Amniotic stem cell (primary cell): ENCODE measurements around the gene PRKN.

Experiments used
- DNase-seq: peaks from one replicate; lab custom pipeline; 2025; lab: John Stamatoyannopoulos, UW

PRKN gene

DNA sequence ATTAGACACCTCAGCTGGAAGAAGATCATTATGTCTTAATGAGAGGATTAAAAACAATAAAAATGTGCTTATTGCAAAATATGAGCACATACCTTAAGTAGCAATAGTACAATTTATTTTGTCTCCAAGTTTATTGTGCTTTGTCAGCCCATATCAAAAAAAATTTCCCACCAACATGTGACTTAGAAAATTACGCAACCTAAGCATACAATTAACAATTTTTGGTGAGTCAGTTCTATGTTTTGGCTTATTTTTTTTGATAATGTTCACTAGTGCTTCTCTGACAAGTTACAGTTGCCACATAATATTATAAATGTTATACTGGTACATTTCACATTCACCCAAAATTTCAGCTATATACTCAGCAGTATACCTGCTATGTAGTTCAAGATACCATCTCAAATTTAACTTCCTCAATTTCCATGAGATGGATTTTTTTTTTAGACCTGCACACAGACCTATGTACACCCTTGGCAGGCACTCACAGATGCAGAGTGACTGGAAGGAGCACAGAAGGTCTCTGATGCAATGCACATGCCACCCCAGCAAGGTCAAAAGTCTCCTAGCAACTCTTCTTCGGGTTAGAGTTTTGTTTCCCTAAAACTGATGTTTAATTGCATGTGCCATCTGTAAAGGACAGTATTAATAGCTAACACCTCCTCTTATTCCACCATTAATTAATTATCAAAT, 112.4 kb downstream of the PRKN start:
- DNase-seq, result no peak

DNA sequence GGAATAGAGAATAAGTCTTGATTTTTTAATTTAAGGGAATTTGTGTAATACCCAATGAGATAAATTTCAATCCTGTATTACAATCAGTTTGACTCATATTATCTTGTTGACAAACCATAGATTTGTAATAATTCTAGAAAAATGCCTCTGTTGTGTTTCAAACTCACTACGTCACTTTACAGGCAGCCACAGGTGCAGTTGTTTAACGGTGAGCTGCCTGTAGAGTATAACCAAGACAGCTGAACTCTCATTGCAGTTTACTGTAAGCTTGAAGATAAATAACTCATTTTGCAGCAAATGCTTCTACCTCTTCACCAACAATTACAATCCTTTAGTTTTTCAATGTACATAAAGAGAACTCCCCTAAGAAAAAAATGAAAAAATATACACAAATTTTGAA, 114.3 kb downstream of the PRKN start:
- DNase-seq, result no peak

DNA sequence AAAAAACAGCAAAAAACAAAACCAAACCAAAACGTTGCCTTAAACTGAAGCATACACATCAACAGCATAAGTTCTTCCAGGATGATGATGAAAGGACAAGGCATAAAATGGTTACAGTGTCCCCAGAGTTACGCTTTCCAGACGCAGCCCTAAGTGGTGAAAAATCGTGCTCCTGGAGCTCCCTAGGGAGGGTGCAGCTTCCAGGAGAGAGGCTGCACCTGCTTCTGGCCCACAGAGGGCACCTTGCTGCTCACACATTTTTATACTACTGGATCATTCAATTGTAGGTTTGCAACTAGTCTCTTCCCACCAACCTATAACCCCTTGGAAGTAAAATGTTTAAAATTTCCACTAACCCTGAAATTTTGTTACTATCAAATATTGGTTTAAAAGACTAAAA, 115.0 kb downstream of the PRKN start:
- no peak for DNase-seq

DNA sequence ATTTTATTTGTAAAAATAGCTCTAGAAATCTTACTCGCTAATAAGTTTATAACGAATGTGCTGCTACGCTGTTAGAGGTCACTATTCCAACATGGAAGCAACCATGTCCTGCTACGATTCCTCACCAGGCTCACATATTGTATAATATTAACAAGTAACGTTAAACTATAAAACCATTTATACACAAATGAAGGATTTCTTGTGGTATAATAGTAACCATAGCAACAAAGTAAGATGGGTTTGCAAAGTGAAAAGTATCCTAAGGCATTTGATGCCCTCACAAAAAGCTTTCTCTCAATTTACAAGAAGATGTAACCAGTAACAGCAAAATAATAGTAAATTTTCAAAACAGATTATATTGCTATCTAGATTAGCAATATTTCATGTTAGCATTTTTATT, 117.2 kb downstream of the PRKN start:
- no peak for DNase-seq

DNA sequence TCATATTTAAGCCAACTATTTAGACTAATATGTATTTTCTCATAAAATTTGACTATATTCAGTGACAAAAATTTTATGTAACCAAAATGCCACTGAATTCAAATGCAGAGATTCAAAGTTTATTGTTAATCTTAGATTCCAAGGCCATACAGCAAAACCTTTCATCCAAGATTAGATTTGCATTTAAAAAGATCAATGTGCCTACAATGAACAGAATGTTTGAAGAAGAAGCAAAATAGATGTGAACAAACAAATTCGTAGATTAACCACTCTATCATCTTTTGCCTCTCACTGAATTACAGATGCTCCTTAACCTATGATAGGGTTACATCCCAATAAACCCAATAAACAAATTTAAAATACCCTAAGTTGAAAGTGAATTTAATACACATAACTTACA, 121.7 kb downstream of the PRKN start:
- no peak for DNase-seq

DNA sequence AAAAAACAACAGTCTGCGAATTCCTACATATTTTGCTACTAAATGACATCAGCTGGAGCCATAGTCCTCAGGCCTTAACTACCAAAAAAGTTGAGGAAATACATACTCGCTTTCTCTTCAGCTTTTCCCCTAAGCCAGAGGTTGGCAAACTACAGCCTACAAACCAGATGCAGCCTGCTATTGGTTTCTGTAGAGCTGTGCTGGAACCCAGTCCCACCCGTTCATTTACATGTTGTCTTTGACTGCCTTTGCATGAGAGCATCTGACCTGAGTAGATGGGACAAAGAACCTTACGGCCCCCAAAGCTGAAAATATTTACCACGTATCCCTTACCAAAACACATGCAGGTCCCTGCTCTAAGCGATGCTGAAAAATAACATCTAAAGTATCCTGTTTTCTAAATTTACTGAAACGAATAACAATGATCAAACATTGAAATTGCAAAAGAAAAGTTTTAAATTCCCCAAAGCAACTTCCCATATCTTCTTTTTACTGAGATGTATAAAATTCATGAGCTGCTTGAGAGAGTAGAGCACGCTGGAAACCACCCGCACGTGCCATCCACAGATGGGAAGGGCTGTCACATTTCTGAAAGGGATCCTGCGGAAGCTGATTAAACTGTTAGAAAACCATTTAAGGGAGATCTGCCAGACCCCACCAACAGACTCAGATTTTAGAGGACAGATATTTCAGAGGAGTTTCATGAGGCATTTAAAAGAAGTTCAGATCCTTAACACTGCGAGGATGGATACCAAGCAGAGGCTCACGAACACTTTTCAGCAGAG, 124.1 kb downstream of the PRKN start:
- no peak for DNase-seq

DNA sequence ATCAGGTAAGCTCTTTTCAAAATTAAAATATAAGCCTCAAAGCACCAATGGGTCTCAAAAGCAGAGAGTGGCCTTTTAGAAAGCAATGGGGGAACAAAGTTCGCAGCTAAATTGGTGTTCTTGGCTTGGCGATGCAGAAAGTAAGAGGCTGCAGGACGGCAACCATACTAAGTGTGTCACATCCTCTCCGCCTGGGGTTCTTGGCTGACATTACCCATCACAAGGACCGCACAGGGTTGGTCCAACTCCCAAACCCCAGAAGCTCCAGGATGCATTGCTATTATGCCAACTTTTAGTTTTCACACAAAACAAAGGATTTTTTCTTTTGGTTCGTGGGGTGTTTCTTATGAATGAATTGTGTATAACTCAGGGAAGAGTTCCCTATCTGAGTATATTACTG, 124.8 kb downstream of the PRKN start:
- no peak for DNase-seq

DNA sequence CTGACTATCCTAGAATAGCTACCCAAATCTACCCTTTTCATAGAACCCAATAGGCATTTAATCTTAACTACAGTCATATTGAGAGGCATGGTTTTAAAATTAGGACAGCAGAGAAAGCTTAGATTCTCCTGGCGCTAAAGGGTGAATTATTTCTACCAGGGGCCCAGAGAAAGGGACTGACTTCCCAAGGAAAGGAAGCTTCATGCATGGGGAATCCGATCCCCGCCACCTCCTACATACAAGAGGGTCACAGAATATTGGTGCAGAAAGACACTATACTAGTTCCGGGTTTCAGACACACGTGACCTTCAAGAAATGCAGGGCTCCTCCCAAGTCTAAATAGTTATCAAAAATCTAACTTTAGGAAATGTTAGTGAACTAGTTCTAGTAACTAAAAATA, 130.9 kb downstream of the PRKN start:
- no peak for DNase-seq

DNA sequence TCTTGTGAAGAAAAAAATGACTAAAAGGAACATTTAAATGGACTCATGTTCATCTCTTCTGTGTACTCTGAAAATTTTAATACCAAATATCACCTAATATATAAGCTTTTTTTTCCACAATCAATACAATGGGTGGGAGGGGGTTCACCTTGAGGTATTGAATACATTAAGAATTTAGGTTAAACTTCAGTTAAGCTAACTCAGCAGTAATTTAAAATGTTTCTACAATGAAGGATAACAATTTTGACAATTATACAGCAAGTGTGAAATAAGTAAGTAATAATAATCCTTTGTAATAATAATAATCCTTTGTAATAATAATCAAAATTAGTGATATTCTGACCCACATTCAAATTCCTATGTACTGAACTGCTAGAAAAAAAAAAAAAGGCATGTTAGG, 136.0 kb downstream of the PRKN start:
- no peak for DNase-seq

DNA sequence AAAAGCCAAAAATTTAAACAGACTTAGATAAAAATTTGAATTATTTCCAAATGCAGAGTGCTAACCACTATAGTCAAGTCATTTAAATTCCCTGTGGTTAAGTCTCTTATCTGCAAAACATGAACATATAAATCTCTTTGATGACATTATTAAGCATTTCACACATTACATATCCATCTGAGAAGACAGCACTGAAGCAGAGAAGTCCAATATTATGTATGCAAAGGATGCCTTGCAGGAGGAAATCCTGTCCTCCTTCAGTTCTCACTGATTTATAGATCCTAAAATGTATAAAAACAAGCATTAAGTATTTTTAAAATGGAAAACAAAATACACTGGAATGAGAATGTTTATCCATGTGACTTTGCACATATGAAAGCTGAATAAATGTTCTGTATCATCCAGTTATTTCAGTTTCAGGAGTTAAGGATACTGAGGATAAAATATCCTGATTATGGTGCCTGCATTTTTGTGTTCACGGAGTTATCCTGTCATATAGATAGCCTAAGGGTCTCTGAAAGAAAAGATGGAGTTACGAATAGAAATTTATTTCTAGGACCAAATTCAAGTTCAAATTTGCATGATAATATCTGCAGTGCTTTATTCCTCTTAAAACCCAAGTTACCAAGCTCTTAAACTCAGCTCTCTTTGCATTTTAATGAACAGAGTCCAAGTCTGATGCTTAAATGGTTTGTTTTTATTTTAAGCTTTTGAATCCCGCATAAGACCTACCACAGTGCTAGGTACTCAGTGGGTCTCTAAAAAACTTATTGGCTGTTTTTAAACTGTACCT, 145.4 kb downstream of the PRKN start:
- no peak for DNase-seq

DNA sequence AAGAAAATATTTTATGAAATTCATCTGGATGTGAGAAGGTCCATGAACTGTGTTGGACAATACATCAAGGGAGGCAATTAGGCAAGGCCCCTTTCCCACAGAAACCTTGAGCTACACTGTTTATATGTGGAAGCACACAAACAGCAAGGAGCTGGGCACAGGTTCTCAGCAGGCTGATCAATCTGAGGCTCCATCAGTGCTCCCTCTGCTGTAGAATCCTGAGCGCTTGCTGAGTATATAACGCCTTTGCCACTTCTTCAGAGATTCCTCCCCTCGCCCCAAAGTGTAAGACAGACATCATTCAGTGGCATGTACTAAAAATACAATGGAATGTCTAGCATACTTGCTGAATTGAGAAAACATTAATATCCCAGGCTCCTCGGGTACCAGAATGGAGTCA, 146.9 kb downstream of the PRKN start:
- no peak for DNase-seq

DNA sequence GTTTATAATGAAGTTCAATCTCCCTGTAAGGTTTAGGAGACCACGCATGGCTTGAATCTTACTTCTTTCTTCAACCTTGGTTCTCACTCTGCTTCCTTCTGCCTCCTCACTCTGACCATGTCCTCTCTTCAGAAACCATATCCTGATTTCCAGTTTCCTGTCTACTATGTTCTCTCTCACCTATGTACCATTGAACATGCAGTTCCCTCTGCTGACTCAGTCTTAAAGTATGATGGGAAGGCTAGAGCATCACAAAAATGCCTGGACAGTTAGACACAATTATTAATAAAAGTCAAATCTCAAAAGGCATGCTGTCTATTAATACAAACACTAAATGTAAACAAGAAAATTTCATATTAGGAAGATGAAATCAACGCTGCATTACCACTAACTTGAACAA, 151.6 kb downstream of the PRKN start:
- DNase-seq, result no peak

DNA sequence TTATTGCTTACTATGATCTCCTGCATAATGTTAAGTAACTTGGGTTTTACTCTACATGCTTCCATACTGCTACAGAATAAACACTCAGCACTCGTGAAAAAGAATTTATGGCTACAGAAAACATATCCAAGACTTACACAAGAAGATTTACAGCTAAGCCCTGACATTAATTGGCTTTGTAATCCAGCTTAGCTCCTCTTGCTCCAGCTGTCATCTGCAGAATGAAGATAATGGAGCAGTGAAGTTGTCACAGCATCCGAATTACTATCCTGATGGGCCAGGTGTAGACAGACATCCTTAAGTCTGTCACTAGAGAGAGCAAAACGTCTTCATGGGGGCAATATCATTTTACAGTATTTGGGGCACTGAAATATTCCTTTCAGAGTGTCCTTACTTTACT, 155.3 kb downstream of the PRKN start:
- no peak for DNase-seq

DNA sequence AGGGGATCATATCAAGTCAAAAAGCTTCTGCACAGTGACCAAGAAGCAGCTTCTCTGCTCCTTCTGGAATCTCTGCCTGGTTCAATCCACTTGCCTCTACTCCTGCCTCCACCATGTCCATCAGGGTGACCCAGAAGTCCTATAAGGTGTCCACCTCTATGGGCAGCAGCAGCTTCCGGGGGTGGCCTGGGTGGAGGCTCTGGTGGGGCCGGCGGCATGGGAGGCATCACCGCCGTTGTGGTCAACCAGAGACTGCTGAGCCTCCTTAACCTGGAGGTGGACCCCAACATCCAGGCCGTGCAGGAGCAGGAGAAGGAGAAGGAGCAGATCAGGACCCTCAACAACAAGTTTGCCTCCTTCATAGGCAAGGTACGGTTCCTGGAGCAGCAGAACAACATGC, 159.3 kb downstream of the PRKN start:
- no peak for DNase-seq

DNA sequence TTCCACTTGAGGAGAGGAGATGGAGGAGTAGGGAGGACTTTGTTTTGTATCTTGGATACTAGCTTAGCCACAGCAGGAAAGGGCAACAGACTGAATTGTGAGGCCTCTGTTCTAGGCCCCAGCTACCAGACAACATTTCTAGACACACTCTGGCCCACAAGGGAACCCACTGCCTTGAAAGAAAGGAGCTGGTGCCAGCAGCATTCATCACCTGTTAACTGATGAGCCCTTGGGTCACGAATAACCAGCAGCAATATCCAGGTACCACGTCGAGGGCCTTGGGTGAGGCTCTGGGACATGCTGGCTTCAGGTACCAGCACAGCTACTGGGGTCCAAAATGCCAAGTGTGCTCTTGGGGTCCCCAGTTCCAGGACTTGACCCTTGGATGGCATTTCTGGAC, 165.5 kb downstream of the PRKN start:
- DNase-seq, result no peak

DNA sequence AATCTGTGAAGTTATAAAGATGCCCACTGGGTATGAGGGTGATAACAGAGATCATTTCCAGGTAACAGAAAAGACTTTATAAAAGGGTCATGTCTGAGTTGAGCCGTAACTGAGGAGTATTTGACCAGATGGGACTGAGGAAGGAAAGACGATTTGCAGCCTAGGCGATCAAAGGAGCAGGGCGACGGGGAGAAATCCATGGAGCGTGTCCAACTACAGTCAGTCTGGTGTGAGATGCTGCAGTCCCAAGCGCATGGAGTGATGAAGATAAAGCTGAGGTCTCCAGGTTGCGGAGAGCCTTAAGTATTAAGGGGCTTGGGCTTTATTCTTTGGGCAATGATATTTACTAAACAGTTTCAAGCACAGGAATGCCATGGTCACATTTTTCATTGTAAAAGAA, 166.7 kb downstream of the PRKN start:
- no peak for DNase-seq

DNA sequence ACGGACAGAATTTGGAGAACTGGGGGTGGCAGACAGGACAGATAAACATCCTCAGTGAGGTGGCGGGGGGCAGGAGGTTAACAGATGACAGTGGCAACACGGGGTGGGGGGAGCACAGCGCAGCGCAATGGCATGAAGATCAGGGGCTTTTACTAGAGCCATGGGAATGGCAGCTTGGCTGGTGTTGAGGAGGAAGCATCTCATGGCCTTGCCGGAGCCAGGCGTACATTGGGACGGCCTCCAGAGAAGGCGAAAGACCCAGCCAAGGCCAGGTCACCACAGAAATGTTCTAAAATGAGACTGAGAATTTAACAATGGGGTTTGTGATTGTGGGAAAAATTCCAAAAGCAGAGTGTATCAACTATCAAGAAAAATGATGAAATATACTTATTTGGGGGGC, 173.0 kb downstream of the PRKN start:
- no peak for DNase-seq

DNA sequence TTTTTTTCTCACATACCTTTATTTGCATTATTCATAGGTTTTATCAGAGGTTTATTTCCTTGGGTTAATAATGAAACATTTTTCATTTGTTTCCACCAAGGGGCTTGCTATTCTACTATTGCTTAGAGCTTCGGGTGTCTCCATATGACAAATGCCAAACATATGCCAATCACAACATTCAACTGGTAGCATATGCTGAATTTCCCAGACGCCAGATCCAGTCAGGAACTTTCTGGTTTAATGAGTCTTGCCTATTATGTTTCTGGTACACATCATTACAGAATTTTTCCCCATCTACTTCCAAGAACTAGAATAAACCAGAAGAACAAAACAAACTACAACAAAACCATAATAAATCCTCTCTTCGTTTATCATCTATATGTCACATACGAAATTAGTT, 180.7 kb downstream of the PRKN start:
- DNase-seq, result no peak

DNA sequence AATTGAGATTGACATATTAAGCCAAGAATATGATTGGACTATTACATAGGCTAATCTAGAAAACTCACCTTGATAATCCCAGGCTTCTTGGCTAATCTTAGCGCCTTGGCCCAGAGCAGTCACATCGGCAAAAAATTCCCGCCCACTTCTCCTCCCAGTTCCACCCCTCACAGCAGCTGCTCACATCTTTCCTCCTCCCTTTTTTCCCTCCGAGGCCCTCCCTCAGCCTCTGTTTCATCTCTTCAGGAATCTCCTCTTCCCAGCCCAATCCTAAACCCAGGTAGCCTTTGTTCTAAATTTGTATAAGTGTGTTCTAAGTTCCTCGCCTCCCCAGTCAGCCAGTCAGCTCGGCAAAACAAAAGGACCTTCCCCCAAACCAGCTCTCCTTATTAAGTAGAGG, 184.3 kb downstream of the PRKN start:
- DNase-seq, result no peak

DNA sequence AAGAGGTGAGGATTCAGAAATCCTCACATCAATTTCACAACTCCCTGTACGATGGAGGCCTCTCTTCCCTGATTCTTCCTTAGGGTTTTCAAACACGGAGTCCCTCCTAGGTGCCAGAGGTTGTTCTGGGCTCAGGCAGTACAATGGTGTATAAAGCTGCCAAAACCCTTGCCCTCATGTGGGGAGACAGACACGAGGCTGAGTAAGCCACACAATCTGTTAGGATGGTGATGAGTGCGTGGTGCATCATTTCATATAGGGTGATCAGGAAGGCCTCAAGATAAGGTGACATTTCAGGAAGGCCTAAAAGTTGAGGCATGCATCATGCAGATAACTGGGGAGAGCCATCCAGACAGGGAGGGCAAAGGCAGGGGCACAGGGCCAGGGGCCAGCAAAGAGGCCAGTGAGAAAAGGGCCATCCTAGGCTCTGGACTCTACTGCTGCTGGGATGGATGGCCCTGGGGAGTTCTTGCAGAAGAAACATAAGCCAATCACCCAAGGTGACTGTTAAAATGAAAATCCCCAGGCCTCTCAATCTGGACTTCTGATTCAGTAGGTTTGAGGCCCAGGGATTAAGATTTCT, 186.5 kb downstream of the PRKN start:
- no peak for DNase-seq

DNA sequence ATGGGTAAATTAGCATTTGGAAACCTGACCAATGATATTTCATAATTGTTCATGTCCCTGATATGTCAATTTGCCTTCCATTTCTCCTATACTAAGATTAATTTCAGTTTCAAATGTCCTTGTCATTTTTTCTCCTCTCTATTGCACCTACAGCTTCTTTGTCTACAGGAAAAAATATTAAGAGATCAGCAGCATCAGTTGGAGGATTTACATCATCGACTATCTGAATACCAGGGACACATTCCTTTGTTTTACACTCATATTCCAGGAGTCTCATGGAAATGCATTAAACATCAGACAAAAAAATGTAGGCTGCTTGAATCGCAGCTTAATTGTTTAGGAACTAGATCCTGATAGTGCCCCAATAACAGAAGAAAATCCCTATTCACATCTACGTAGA, 188.2 kb downstream of the PRKN start:
- DNase-seq, result no peak

DNA sequence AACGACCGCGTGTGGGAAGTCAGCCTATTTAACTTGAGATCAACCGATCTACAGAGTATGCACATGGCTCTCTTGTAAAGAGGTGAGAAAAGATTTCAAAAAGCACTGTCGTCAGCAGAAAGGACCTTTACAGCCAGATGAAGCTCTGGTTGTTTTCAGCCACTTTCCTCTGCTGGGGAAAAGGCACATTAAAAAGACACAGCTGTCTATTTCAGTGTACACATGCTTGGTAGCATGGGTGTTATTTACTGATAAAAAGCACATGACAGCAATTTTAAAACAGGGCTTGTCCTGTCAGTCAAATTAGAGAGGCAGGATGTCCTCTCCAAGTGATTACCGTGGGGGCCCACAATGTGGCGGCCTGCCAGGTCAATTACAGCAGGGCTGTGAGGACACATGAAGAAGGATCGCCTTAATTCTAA, 188.9 kb downstream of the PRKN start:
- no peak for DNase-seq

DNA sequence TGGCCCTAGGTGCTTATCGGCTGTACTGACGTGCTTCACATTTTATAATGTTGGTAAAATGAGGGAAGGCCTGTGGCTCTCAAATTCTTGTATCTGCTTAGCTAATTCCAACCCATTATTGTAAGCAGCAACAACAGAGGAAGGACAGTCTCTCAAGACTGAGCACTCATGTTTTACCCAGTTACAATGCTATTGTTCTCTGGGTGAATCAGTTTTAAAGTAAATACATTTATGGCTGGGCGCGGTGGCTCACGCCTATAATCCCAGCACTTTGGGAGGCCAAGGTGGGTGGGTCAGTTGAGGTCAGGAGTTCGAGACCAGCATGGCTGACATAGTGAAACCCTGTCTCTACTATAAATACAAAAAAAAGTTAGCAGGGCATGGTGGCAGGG, 194.6 kb downstream of the PRKN start:
- no peak for DNase-seq
